Gastrocnemius medialis (tissue), 4 donors: ENCODE data around the gene TCP11L2. TPM values are rescaled to one million over a fixed set of nuclear protein-coding genes. Genes with fewer than 3 reads are reported as not detected.

Experiments
- ATAC-seq, 2 donors: fragments of 150-250 bp; one replicate each; pipeline ENCODE4 v1.9.1; 2016
- DNase-seq, 2 donors: peaks; one replicate each; pipeline ENCODE4 v3.0.0-alpha.2; 2019
- H3K27ac ChIP-seq, 4 donors: fragments of 200-600 bp; sonication (generic); 1 replicate in 1 of 4; 2 replicates in 3 of 4; pipeline ENCODE4 v1.5.1; 2016 to 2018; ENCODE audit warnings: mild to moderate bottlenecking in 2 of 4, moderate library complexity in 1 of 4
- H3K27me3 ChIP-seq, 3 donors: fragments of 200-600 bp; sonication (generic) in 2 of 3; 1 replicate in 1 of 3; 2 replicates in 2 of 3; pipeline versions ENCODE4 v1.5.1 to v1.6.0; 2016 to 2019; ENCODE audit warnings: mild to moderate bottlenecking in 1 of 3, moderate library complexity in 1 of 3
- H3K36me3 ChIP-seq, 2 donors: fragments of 200-600 bp; sonication (generic) in 1 of 2; one replicate each; pipeline ENCODE4 v1.5.1; 2017 to 2018
- H3K4me1 ChIP-seq, 2 donors: fragments of 200-600 bp; sonication (generic) in 1 of 2; one replicate each; pipeline ENCODE4 v1.5.1; 2016 to 2017; ENCODE audit warnings: mild to moderate bottlenecking in 2 of 2
- H3K4me3 ChIP-seq, 4 donors: fragments of 200-600 bp; sonication (generic) in 3 of 4; 1 replicate in 1 of 4; 2 replicates in 3 of 4; pipeline ENCODE4 v1.5.1; 2016 to 2019; ENCODE audit warnings: mild to moderate bottlenecking in 2 of 4
- H3K9me3 ChIP-seq, 3 donors: fragments of 200-600 bp; sonication (generic) in 2 of 3; 1 replicate in 1 of 3; 2 replicates in 2 of 3; pipeline ENCODE4 v1.5.1; 2016 to 2019
- POLR2A ChIP-seq, 2 donors: fragments of 450-650 bp; IDR thresholded peaks; one replicate each; pipeline ENCODE4 v1.6.1; 2017; ENCODE audit warnings: antibody characterized with exemption in 2 of 2, mild to moderate bottlenecking in 2 of 2, moderate library complexity in 2 of 2
- in situ Hi-C, 4 donors: fragments of 200-750 bp; cut with MboI; loops; one replicate each; pipeline versions ENCODE4 v1.15.0 to v1.8.0; 2017; ENCODE audit warnings: low sequenced_read_pairs in 4 of 4
- intact Hi-C: fragments of 100-400 bp; cut with DNase I; formaldehyde crosslinking; loops from one replicate; pipeline ENCODE4 v1.15.1; 2023; ENCODE audit warnings: low total_unique reads
- total RNA-seq, 4 donors: library from RNA; depleted of rRNA; stranded (reverse); fragments of >200 nt; gene quantifications; one replicate each; pipeline versions ENCODE4 v1.1.0 to v1.2.3, GENCODE V29; 2016
- TF ChIP-seq, protein P1 (sequence below), 5 experiments: fragments of 450-650 bp in 3 of 5; fragments of 200-600 bp in 2 of 5; sonication (generic) in 2 of 5; IDR thresholded peaks in 4 of 5; conservative IDR thresholded peaks in 1 of 5; 1 replicate in 4 of 5; 2 replicates in 1 of 5; pipeline ENCODE4 v1.5.1; 2016 to 2019; ENCODE audit warnings: antibody characterized with exemption in 5 of 5, mild to moderate bottlenecking in 3 of 5, moderate library complexity in 3 of 5

The TCP11L2 gene
- total RNA-seq, 4 donors from 2014 or later, result 39.1 to 51.7 (median 43.9) TPM

DNA sequence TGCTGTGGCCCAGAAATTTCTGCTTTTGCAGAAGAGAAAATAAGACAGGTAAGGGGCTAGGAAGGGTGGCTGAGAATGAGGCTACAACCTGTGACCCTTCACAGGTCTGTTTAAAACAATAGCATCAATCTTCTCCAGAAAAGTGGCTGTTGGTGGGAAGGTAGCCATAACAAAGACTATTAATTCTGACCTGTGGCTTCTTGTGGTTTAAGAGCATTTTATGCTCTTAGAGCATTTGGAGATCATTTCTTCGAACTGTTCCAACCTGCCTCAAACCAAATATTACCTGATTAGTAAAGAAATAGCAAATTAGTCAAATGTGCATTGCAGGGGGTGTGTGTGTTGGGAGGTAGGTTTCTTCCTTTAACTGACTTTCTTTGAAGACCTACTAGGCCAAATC lies 15.2 kb upstream of the TCP11L2 start:
- Histone ChIP-seq H3K4me3 (no peak overlapping the region), H3K27me3 (no peaks in the 10 kb centered on the region), H3K9me3 (no peaks in the 10 kb centered on the region), H3K4me1 (peaks cover 0 to 5% of the 10 kb centered on the region in 2 donors), H3K36me3 (no peaks in the 10 kb centered on the region), H3K27ac (no peak overlapping the region)
- in situ Hi-C loops (loop anchor here in 1 of 4 donors (10.0 kb wide), 1 partner anchor 63 kb away; no protein-coding TSS in a partner anchor), intact Hi-C loops (no loop called here)
- ATAC-seq, result no peak
- TF ChIP-seq, protein P1, sequence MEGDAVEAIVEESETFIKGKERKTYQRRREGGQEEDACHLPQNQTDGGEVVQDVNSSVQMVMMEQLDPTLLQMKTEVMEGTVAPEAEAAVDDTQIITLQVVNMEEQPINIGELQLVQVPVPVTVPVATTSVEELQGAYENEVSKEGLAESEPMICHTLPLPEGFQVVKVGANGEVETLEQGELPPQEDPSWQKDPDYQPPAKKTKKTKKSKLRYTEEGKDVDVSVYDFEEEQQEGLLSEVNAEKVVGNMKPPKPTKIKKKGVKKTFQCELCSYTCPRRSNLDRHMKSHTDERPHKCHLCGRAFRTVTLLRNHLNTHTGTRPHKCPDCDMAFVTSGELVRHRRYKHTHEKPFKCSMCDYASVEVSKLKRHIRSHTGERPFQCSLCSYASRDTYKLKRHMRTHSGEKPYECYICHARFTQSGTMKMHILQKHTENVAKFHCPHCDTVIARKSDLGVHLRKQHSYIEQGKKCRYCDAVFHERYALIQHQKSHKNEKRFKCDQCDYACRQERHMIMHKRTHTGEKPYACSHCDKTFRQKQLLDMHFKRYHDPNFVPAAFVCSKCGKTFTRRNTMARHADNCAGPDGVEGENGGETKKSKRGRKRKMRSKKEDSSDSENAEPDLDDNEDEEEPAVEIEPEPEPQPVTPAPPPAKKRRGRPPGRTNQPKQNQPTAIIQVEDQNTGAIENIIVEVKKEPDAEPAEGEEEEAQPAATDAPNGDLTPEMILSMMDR (IDR thresholded peaks at IDR 0.05 in 4 of 5, conservative IDR thresholded peaks at IDR 0.05 in 1 of 5), result no peak
- TF ChIP-seq POLR2A (IDR thresholded peaks at IDR 0.05), result no peak
- no peak for DNase-seq

DNA sequence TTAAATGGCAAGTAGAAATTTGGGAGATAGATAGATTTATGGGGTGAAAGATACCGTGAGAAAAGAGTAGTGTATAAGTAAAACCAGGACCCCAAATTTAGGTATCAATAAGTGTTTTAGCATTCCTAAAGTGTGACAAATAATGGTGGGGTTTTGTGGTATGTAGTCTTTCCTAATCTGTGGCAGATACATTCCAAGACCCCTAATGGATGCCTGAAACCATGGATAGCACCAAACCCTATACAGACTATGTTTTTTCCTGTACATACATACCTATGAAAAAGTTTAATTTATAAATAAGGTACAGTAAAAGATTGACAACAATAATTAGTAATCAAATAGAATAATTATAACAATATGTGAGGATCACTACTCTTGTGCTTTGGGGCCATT lies 14.4 kb upstream of the TCP11L2 start:
- peaks cover 0 to 5% of the 10 kb centered on the region in 2 donors for H3K4me1 ChIP-seq
- H3K36me3 ChIP-seq, result no peaks in the 10 kb centered on the region
- H3K4me3 ChIP-seq, result no peak overlapping the region
- no peaks in the 10 kb centered on the region for H3K27me3 ChIP-seq
- TF ChIP-seq, protein P1 (IDR thresholded peaks at IDR 0.05 in 4 of 5, conservative IDR thresholded peaks at IDR 0.05 in 1 of 5), result no peak
- TF ChIP-seq POLR2A (IDR thresholded peaks at IDR 0.05), result no peak
- no peak overlapping the region for H3K27ac ChIP-seq
- intact Hi-C loops, result no loop called here
- DNase-seq (no peak), ATAC-seq (no peak)
- no peaks in the 10 kb centered on the region for H3K9me3 ChIP-seq
- in situ Hi-C loops, result loop anchor here in 1 of 4 donors (10.0 kb wide), 1 partner anchor 63 kb away; no protein-coding TSS in a partner anchor

DNA sequence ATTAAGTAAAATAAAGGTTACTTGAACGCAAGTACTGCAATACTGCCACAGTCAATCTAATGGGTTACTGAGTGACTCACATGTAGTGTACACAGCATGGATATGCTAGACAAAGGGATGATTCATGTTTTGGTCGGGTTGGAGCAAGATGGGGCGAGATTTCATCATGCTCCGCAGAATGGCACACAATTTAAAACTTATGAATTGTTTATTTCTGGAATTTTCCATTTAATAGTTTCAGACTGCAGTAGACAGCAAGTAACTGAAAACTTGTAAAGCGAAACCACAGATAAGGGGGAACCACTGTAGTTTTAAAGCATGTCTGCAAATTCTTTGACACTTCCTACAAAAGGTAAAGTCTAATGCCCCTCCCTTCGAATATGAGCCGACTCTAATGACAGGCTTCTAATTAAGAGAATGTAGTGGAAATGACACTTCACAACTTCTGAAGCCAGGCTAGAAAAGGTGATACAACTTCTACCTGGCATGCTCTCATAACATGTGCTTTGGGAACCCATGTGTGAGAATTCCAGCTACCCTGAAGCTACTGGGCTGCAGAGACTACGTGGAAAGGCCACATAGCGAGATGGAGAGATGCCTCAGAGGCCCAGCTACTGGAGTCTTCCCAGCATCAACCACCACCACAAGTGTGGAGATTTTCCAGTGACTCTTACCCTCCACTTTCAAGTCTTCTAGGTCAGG lies 13.9 kb upstream of the TCP11L2 start:
- peaks cover 0 to 5% of the 10 kb centered on the region in 2 donors for H3K4me1 ChIP-seq
- TF ChIP-seq POLR2A (IDR thresholded peaks at IDR 0.05), result no peak
- TF ChIP-seq, protein P1 (IDR thresholded peaks at IDR 0.05 in 4 of 5, conservative IDR thresholded peaks at IDR 0.05 in 1 of 5), result no peak
- H3K27me3 ChIP-seq, result no peaks in the 10 kb centered on the region
- ATAC-seq, result no peak
- H3K27ac ChIP-seq, result no peak overlapping the region
- in situ Hi-C loops, result loop anchor here in 1 of 4 donors (10.0 kb wide), 1 partner anchor 64 kb away; no protein-coding TSS in a partner anchor
- no peaks in the 10 kb centered on the region for H3K9me3 ChIP-seq
- no peak overlapping the region for H3K4me3 ChIP-seq
- H3K36me3 ChIP-seq, result no peaks in the 10 kb centered on the region
- no peak for DNase-seq
- intact Hi-C loops, result no loop called here

DNA sequence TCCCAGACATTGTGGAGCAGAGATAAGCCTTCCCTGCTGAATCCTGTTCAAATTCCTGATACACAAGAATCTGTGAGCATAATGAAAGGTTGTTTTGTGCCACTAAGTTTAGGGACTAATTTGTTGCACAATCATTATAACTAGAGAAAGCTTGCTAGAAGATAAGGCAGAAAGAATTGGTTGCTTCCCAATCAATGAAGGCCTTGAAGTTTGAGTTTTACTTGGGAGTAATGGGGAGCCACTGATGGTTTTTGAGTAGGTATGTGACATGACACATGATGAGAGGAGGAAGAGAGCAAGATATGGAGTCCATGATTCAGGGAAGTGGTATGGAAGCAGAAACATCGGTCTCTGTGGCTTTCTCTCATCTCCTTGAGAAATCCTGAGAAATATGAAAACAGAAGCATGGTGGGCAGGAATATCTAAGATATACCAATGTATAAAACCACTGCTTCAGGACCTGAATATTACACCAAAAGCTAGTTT lies 13.3 kb upstream of the TCP11L2 start:
- H3K4me3 ChIP-seq, result no peak overlapping the region
- TF ChIP-seq POLR2A (IDR thresholded peaks at IDR 0.05), result no peak
- TF ChIP-seq, protein P1 (IDR thresholded peaks at IDR 0.05 in 4 of 5, conservative IDR thresholded peaks at IDR 0.05 in 1 of 5), result no peak
- no peaks in the 10 kb centered on the region for H3K27me3 ChIP-seq
- no peaks in the 10 kb centered on the region for H3K36me3 ChIP-seq
- H3K9me3 ChIP-seq, result no peaks in the 10 kb centered on the region
- intact Hi-C loops, result no loop called here
- DNase-seq (no peak), ATAC-seq (no peak)
- in situ Hi-C loops, result loop anchor here in 1 of 4 donors (10.0 kb wide), 1 partner anchor 64 kb away; no protein-coding TSS in a partner anchor
- H3K4me1 ChIP-seq, result peaks cover 0 to 5% of the 10 kb centered on the region in 2 donors
- no peak overlapping the region for H3K27ac ChIP-seq
